ENCODE measurements around the gene LCTL. TPM values are rescaled to one million over a fixed set of nuclear protein-coding genes. Genes with fewer than 3 reads are reported as not detected.
"Not testable (repeated sequence)": the region's sequence is repeated elsewhere in the genome, so short reads cannot be mapped to it uniquely, and the experiment has no call there.

Gene LCTL
- total RNA-seq, 2 donors from 2014 or later: not detected

DNA sequence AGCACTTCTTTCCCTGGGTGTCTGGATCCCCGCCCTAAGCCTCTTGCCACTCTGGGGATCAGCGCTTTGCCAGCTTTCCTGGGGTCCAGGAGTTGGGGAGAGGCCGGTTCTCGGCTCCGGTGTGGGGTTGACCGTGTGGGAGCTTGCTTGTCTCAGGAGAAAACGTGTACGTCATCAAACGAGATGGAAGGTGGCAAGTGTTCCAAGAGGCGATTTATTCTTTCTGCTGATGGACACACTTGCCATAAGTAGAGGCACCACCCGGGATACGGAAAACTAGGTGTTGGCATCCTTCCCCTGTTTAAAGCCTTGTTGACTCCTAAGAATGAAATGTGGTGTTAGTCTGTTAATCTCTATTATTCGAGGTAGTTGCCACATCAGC lies 60.4 kb downstream of the LCTL start:
- DNase-seq (ENCODE audit: low spot score): no peak
- TF ChIP-seq, protein P1, sequence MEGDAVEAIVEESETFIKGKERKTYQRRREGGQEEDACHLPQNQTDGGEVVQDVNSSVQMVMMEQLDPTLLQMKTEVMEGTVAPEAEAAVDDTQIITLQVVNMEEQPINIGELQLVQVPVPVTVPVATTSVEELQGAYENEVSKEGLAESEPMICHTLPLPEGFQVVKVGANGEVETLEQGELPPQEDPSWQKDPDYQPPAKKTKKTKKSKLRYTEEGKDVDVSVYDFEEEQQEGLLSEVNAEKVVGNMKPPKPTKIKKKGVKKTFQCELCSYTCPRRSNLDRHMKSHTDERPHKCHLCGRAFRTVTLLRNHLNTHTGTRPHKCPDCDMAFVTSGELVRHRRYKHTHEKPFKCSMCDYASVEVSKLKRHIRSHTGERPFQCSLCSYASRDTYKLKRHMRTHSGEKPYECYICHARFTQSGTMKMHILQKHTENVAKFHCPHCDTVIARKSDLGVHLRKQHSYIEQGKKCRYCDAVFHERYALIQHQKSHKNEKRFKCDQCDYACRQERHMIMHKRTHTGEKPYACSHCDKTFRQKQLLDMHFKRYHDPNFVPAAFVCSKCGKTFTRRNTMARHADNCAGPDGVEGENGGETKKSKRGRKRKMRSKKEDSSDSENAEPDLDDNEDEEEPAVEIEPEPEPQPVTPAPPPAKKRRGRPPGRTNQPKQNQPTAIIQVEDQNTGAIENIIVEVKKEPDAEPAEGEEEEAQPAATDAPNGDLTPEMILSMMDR (IDR thresholded peaks at IDR 0.05): no peak
- Histone ChIP-seq H3K27ac (peak overlapping the region; percentile 92 to 97), H3K4me1 (ENCODE audit: control insufficient read depth in 1 of 2, low read depth in 2 of 2) (peaks cover 13 to 27% of the 10 kb centered on the region in 2 donors), H3K36me3 (peaks cover 14% of the 10 kb centered on the region), H3K27me3 (replicated peaks; ENCODE audit: insufficient read depth) (no peaks in the 10 kb centered on the region), H3K4me3 (peak overlapping the region; percentile 95), H3K9me3 (no peaks in the 10 kb centered on the region)
- no peak for ATAC-seq (ENCODE audit: insufficient number of reproducible peaks, low FRiP score, low read depth)

DNA sequence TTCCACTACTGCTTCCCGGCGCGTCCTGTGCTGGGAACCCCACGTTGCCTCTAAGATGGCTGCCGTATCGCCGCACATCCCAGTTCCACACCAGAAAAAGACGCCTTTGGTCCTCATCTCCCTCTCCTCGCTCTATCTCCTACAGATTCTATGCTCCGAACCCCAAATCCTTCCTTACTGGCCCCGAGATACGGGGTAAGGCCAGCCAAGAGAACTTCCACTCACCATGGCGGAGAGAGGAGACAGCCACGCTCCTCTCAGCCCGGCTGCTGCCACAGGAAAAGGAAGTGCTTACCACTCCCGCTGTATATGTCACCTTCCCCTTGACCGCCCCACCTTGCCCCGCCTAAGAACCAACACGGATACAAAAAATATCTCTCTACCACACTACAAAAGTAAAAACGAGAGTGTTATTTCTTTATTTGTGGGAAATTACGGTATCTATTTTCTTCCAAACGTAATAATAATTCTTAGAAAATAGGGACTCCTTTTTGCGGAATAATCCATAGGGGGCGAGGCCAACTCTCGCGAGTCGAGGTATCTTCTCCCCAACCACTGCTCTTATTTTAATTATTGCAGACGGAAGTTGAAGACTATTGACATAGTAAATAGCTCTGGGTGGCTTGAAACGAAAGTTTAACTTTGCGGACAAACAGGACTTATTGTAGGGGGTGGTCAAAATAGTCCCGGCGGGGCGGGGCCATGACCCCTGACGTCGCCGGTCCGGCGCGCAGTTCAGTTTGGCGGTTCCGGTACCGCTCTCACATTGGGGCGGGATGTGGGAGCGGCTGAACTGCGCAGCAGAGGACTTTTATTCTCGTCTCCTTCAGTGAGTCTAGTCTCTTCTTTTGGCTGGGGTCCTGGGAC lies 61.0 kb downstream of the LCTL start, which contains the start of the genes RPL4 and ZWILCH:
Gene RPL4, minus strand, starts transcription at position 293 of the 867 bp plus-strand sequence. Its CDS starts 65 bp downstream, at position 228.
Gene ZWILCH, plus strand, starts transcription at position 764 of the 867 bp plus-strand sequence. Its CDS starts 13 bp downstream, at position 777.
- Histone ChIP-seq H3K27ac (peak within 1 kb of the TSS; percentile 92 to 97), H3K27me3 (replicated peaks; ENCODE audit: insufficient read depth) (no peaks in the 10 kb centered on the region), H3K9me3 (no peaks in the 10 kb centered on the region), H3K4me3 (peak within 1 kb of the TSS; percentile 95), H3K36me3 (peaks cover 21% of the 10 kb centered on the region), H3K4me1 (ENCODE audit: control insufficient read depth in 1 of 2, low read depth in 2 of 2) (peaks cover 13 to 27% of the 10 kb centered on the region in 2 donors)
- DNase-seq (ENCODE audit: low spot score) (peak; percentile 47), ATAC-seq (ENCODE audit: insufficient number of reproducible peaks, low FRiP score, low read depth) (peak; percentile 79)
- TF ChIP-seq, protein P1 (IDR thresholded peaks at IDR 0.05): no peak

DNA sequence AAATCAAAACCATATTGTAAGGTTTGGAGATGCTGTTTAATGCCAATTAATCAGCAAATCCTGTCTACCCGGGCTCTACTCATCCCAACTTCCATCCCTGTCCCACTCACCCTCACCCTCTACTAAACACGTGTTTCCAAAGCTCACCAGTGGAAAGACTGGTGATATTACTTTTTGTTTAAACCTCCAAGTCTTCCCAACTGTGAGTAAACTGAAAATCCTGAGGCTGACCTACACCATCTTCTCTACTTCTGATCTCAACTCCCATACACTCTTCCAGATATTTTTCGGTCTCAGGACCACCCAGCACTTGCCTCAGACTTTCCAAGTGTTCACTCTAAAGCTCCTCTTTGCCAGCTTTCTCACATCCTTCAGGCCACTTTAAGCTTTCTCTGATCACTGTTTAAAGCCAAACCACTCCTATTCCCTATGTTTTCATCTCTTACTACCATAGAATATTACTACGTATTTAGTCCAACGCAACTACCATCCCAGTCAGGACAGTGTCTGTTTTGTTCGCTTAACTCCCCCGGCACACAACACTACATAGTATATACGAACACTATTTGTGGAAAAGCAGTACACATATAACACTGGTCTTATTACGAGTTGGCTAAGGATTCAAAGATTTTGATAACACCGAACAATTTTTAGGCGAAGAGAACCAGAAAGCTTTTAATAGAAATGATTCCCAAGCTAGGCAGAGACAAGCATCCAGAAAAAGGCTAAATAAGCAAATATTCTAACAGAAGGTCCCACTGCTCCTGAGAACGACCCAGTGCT lies 61.8 kb downstream of the LCTL start:
- Histone ChIP-seq H3K4me3 (peak overlapping the region; percentile 95), H3K27ac (peak overlapping the region; percentile 92 to 97), H3K36me3 (peaks cover 29% of the 10 kb centered on the region), H3K27me3 (replicated peaks; ENCODE audit: insufficient read depth) (no peaks in the 10 kb centered on the region), H3K4me1 (ENCODE audit: control insufficient read depth in 1 of 2, low read depth in 2 of 2) (peaks cover 13 to 27% of the 10 kb centered on the region in 2 donors), H3K9me3 (no peaks in the 10 kb centered on the region)
- TF ChIP-seq, protein P1 (IDR thresholded peaks at IDR 0.05): no peak
- ATAC-seq (ENCODE audit: insufficient number of reproducible peaks, low FRiP score, low read depth) (no peak), DNase-seq (ENCODE audit: low spot score) (no peak)

DNA sequence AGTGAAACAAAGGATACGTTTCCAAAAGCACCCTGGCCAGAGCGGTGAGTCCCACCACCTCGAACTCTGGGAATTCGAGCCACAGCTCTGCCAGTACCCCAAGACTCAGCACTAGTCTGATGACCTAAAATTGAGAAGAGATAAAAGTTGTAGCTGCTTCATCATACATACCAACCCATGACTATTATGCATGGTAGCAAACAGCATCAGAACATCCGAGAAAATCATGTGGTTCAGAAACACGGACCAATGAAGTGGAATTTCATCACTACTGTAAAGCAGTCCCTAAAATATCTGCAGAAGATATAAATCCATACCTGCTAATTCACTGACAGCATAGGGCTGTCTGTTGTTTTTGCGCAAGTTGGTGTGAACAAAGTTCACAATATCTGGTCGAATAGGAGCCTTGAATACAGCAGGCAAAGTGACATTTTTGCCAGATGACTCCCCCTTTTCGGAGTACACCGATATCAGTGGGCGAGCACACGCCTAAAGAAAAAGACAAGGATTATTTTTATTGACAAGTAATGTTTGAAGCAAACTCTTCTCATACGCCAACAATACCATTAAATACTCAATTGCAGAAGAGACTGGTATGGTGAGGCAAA lies 62.7 kb downstream of the LCTL start:
- not testable (repeated sequence) for ATAC-seq (ENCODE audit: insufficient number of reproducible peaks, low FRiP score, low read depth); H3K27ac ChIP-seq
- peaks cover 32% of the 10 kb centered on the region for H3K36me3 ChIP-seq

DNA sequence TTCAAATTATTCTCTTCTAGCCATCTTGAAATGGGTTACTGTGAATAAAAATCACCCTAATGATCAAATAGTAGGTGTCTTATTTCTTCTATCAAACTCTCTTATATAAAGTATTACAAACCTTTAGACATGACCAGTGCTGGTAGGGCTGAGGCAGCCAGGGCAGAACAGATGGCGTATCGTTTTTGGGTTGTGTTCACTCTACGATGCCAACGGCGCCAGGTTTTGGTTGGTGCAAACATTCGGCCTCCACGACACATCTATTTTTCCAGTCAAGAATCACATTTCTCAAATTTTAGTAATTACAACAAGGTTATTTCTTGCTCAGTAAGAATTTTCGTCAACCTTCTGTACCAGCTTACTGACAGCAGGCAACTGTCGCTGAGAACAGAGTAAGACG lies 63.3 kb downstream of the LCTL start:
- Histone ChIP-seq H3K4me1 (ENCODE audit: control insufficient read depth in 1 of 2, low read depth in 2 of 2) (peaks cover 13 to 32% of the 10 kb centered on the region in 2 donors), H3K27ac (no peak overlapping the region), H3K27me3 (replicated peaks; ENCODE audit: insufficient read depth) (no peaks in the 10 kb centered on the region), H3K36me3 (peaks cover 32% of the 10 kb centered on the region), H3K4me3 (no peak overlapping the region), H3K9me3 (no peaks in the 10 kb centered on the region)
- ATAC-seq (ENCODE audit: insufficient number of reproducible peaks, low FRiP score, low read depth) (no peak), DNase-seq (ENCODE audit: low spot score) (no peak)
- TF ChIP-seq, protein P1 (IDR thresholded peaks at IDR 0.05): no peak

More for the DNA sequence above, 62.7 kb downstream of the LCTL start:
- Histone ChIP-seq H3K4me1 (ENCODE audit: control insufficient read depth in 1 of 2, low read depth in 2 of 2) (peaks cover 13 to 28% of the 10 kb centered on the region in 2 donors), H3K4me3 (peak overlapping the region; percentile 95)
- not testable (repeated sequence) for H3K9me3 ChIP-seq; DNase-seq (ENCODE audit: low spot score); H3K27me3 ChIP-seq (replicated peaks; ENCODE audit: insufficient read depth)

DNA sequence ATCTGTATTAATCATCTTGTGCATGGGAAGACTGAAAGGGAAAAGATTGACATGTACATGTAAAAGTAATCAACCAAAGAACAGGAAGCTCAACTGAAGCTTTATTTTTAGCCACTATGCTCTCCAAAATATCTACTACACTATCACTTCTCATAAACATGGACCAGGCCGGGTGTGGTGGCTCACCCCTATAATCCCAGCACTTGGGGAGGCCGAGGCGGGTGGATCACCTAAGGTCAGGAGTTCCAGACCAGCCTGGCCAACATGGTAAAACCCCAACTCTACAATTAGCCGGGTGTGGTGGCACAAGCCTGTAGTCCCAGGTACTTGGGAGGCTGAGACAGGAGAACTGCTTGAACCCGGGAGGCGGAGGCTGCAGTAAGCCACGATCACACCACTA lies 65.5 kb downstream of the LCTL start:
- H3K27ac ChIP-seq; H3K27me3 ChIP-seq (replicated peaks; ENCODE audit: insufficient read depth); H3K4me3 ChIP-seq; H3K9me3 ChIP-seq; DNase-seq (ENCODE audit: low spot score); ATAC-seq (ENCODE audit: insufficient number of reproducible peaks, low FRiP score, low read depth): not testable (repeated sequence)
- Histone ChIP-seq H3K4me1 (ENCODE audit: control insufficient read depth in 1 of 2, low read depth in 2 of 2) (peaks cover 15 to 36% of the 10 kb centered on the region in 2 donors), H3K36me3 (peaks cover 32% of the 10 kb centered on the region)
